HEK293 (cell line): Measurements from ENCODE around the gene LRRC47.

Source experiments
- CTCF ChIA-PET: fragments of 350-600 bp; formaldehyde crosslinking; extraction: SDS; loops from one replicate; lab custom pipeline; 2021; ENCODE audit warnings: antibody characterized with exemption; lab: Yijun Ruan, JAX
- POLR2A ChIA-PET: fragments of 300-600 bp; formaldehyde crosslinking; extraction: SDS; loops from one replicate; lab custom pipeline; 2020; ENCODE audit warnings: antibody characterized with exemption, inconsistent platforms; lab: Yijun Ruan, JAX
- H3K27ac ChIP-seq: fragments of 200-500 bp; sonication (Bioruptor generic); 2 replicates; pipeline ENCODE4 v1.5.1; 2014; ENCODE audit warnings: low read depth, low read length, control low read depth, inconsistent platforms; ENCODE audit errors: extremely low read depth
- H3K36me3 ChIP-seq, 2 experiments: fragments of 200-500 bp in 1 of 2; sonication (Bioruptor generic) in 1 of 2; 1 replicate in 1 of 2; 2 replicates in 1 of 2; pipeline ENCODE4 v1.5.1; 2014 to 2017; ENCODE audit warnings: inconsistent platforms in 2 of 2, low read length in 2 of 2; ENCODE audit not compliant: control insufficient read depth in 2 of 2, insufficient read depth in 1 of 2
- H3K4me1 ChIP-seq: fragments of 200-500 bp; sonication (Bioruptor generic); 2 replicates; pipeline ENCODE4 v1.5.1; 2014; ENCODE audit warnings: mild to moderate bottlenecking, low read length, inconsistent platforms; ENCODE audit not compliant: control insufficient read depth, insufficient read depth
- H3K4me3 ChIP-seq: 2 replicates; pipeline ENCODE4 v1.5.1; 2011; ENCODE audit warnings: low read depth, mild to moderate bottlenecking, control low read depth, low read length, moderate library complexity
- H3K9me3 ChIP-seq: fragments of 200-500 bp; sonication (Bioruptor generic); 2 replicates; pipeline ENCODE4 v1.5.1; 2014; ENCODE audit warnings: low read depth, low read length, inconsistent platforms; ENCODE audit not compliant: control insufficient read depth, insufficient read depth
- PRDM1 ChIP-seq: fragments of 450-650 bp; formaldehyde crosslinking; IDR thresholded peaks from 2 replicates; pipeline ENCODE4; 2016; ENCODE audit warnings: missing biosample characterization, missing genetic modification characterization
- SETDB1 ChIP-seq: IDR thresholded peaks from one replicate; pipeline ENCODE4 v1.6.1; 2017; ENCODE audit warnings: mild to moderate bottlenecking, low read length, moderate library complexity, mixed read lengths; ENCODE audit not compliant: insufficient read length
- ZBTB20 ChIP-seq: fragments of 450-650 bp; formaldehyde crosslinking; IDR thresholded peaks from 2 replicates; pipeline ENCODE4 v1.5.1; 2016; ENCODE audit warnings: missing biosample characterization, missing genetic modification characterization
- ZBTB48 ChIP-seq: fragments of 450-650 bp; formaldehyde crosslinking; IDR thresholded peaks from 2 replicates; pipeline ENCODE4 v1.5.1; 2016; ENCODE audit warnings: missing biosample characterization, missing genetic modification characterization
- ZFP3 ChIP-seq: fragments of 450-650 bp; formaldehyde crosslinking; IDR thresholded peaks from 2 replicates; pipeline ENCODE4 v1.5.1; 2016; ENCODE audit warnings: low read depth, missing biosample characterization, missing genetic modification characterization
- ZIC2 ChIP-seq: fragments of 450-650 bp; formaldehyde crosslinking; IDR thresholded peaks from 2 replicates; pipeline ENCODE4 v1.5.1; 2016; ENCODE audit warnings: missing biosample characterization, missing genetic modification characterization
- ZNF266 ChIP-seq: fragments of 450-650 bp; formaldehyde crosslinking; IDR thresholded peaks from 2 replicates; pipeline ENCODE4 v1.5.1; 2016; ENCODE audit warnings: missing biosample characterization, missing genetic modification characterization, low read depth
- ZNF416 ChIP-seq: fragments of 450-650 bp; formaldehyde crosslinking; IDR thresholded peaks from 2 replicates; pipeline ENCODE4 v1.5.1; 2016; ENCODE audit warnings: missing biosample characterization, missing genetic modification characterization
- ZNF621 ChIP-seq: fragments of 450-650 bp; formaldehyde crosslinking; IDR thresholded peaks from 2 replicates; pipeline ENCODE4 v1.5.1; 2017; ENCODE audit warnings: missing biosample characterization, missing genetic modification characterization
- ZNF785 ChIP-seq: fragments of 450-650 bp; formaldehyde crosslinking; IDR thresholded peaks from 2 replicates; pipeline ENCODE4 v1.5.1; 2016; ENCODE audit warnings: missing biosample characterization, missing genetic modification characterization
- ZNF843 ChIP-seq: fragments of 450-650 bp; formaldehyde crosslinking; IDR thresholded peaks from 2 replicates; pipeline ENCODE4 v1.5.1; 2016; ENCODE audit warnings: missing biosample characterization, missing genetic modification characterization
- TF ChIP-seq, protein P1 (sequence below): fragments of 450-650 bp; formaldehyde crosslinking; IDR thresholded peaks from 2 replicates; pipeline ENCODE4 v1.5.1; 2016; ENCODE audit warnings: missing biosample characterization, missing genetic modification characterization
- TF ChIP-seq, protein P2 (sequence below): fragments of 450-650 bp; formaldehyde crosslinking; IDR thresholded peaks from 2 replicates; pipeline ENCODE4 v1.5.1; 2016; ENCODE audit warnings: missing biosample characterization, missing genetic modification characterization
- TF ChIP-seq, protein P3 (sequence below): fragments of 450-650 bp; formaldehyde crosslinking; IDR thresholded peaks from 2 replicates; pipeline ENCODE4 v1.5.1; 2016; ENCODE audit warnings: missing biosample characterization, missing genetic modification characterization
- TF ChIP-seq, protein P4 (sequence below): fragments of 450-650 bp; formaldehyde crosslinking; IDR thresholded peaks from 2 replicates; pipeline ENCODE4 v1.5.1; 2016; ENCODE audit warnings: missing biosample characterization, missing genetic modification characterization
- TF ChIP-seq, protein P5 (sequence below): fragments of 450-650 bp; IDR thresholded peaks from 2 replicates; pipeline ENCODE4 v1.5.1; 2018; ENCODE audit warnings: missing biosample characterization, mild to moderate bottlenecking, missing genetic modification characterization
- TF ChIP-seq, protein P6 (sequence below): fragments of 450-650 bp; formaldehyde crosslinking; IDR thresholded peaks from 2 replicates; pipeline ENCODE4 v1.5.1; 2016; ENCODE audit warnings: missing biosample characterization, missing genetic modification characterization, borderline replicate concordance

The LRRC47 gene

DNA sequence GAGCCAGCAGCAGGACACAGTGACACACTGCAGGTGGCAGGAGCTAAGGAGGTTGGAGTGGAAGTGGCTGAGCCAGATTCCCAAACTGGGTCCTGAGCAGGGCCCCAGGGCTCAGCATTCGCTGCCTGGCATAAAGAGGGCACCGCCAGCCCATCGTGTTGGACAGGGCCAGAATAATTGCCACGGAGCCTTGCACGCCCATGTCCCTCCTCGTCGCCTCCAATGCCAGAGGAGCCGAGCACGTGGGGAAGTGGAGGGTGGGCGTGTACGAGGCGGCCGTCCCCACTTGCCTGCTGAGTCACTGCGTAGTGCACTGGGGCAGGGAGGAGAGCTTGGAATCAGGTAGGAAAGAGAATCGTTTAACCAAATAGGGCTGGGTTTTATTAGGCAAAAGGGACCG, 26.1 kb upstream of the LRRC47 start:
- Histone ChIP-seq H3K36me3 (peaks cover 5 to 95% of the 10 kb centered on the region in 2 experiments; a peak in 2 of 3 replicates), H3K4me1 (no peaks in the 10 kb centered on the region), H3K27ac (no peak overlapping the region), H3K9me3 (no peaks in the 10 kb centered on the region)
- ChIA-PET CTCF (interaction anchor here (0.5 kb wide), 1 partner anchor 98 kb away, joined by 3 read pairs; no protein-coding TSS in a partner anchor), POLR2A (no interaction called here)
- TF ChIP-seq ZNF785 (tag by site-specific recombination) (no peak), ZBTB20 (peak; percentile 67)
- TF ChIP-seq, all 188 proteins: peak for 1
- no peak overlapping the region for H3K4me3 ChIP-seq

DNA sequence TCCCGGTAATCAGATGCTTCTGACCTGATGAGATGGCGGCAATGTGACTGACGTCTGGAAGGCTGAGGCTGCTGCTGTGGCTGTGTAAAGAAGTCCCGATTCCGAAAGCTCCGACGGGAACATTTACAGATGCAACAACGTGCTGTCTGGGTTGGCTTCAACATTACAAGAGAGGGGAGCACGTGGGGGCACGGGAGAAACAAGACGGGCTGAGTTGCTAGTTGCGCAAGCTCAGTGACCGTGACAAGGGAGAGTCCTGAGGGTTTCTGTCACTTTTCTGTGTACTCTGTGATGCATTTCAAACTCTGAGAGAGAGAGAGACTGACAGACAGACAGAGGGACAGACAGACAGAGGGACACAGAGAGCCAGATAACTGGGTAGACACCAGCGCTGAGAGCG, 25.6 kb upstream of the LRRC47 start:
- ChIA-PET CTCF (no interaction called here), POLR2A (no interaction called here)
- H3K4me1 ChIP-seq, result no peaks in the 10 kb centered on the region
- peaks cover under 1 to 93% of the 10 kb centered on the region in 2 experiments; a peak in 2 of 3 replicates for H3K36me3 ChIP-seq
- H3K4me3 ChIP-seq, result no peak overlapping the region
- TF ChIP-seq ZNF266 (no peak), ZBTB20 (no peak), ZBTB48 (tag by site-specific recombination) (no peak), ZFP3 (tag by site-specific recombination) (no peak), ZNF843 (tag by site-specific recombination) (no peak), PRDM1 (tag by site-specific recombination) (no peak), SETDB1 (no peak), ZNF621 (no peak), ZIC2 (tag by site-specific recombination) (no peak), ZNF416 (tag by site-specific recombination) (no peak)
- TF ChIP-seq, protein P1, sequence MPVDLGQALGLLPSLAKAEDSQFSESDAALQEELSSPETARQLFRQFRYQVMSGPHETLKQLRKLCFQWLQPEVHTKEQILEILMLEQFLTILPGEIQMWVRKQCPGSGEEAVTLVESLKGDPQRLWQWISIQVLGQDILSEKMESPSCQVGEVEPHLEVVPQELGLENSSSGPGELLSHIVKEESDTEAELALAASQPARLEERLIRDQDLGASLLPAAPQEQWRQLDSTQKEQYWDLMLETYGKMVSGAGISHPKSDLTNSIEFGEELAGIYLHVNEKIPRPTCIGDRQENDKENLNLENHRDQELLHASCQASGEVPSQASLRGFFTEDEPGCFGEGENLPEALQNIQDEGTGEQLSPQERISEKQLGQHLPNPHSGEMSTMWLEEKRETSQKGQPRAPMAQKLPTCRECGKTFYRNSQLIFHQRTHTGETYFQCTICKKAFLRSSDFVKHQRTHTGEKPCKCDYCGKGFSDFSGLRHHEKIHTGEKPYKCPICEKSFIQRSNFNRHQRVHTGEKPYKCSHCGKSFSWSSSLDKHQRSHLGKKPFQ (tag by site-specific recombination), result no peak
- TF ChIP-seq, protein P2, sequence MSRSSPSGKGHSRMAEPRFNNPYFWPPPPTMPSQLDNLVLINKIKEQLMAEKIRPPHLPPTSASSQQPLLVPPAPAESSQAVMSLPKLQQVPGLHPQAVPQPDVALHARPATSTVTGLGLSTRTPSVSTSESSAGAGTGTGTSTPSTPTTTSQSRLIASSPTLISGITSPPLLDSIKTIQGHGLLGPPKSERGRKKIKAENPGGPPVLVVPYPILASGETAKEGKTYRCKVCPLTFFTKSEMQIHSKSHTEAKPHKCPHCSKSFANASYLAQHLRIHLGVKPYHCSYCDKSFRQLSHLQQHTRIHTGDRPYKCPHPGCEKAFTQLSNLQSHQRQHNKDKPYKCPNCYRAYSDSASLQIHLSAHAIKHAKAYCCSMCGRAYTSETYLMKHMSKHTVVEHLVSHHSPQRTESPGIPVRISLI (tag by site-specific recombination), result no peak
- TF ChIP-seq, protein P3, sequence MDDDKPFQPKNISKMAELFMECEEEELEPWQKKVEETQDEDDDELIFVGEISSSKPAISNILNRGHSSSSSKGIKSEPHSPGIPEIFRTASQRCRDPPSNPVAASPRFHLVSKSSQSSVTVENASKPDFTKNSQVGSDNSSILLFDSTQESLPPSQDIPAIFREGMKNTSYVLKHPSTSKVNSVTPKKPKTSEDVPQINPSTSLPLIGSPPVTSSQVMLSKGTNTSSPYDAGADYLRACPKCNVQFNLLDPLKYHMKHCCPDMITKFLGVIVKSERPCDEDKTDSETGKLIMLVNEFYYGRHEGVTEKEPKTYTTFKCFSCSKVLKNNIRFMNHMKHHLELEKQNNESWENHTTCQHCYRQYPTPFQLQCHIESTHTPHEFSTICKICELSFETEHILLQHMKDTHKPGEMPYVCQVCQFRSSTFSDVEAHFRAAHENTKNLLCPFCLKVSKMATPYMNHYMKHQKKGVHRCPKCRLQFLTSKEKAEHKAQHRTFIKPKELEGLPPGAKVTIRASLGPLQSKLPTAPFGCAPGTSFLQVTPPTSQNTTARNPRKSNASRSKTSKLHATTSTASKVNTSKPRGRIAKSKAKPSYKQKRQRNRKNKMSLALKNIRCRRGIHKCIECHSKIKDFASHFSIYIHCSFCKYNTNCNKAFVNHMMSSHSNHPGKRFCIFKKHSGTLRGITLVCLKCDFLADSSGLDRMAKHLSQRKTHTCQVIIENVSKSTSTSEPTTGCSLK, result no peak
- TF ChIP-seq, protein P4, sequence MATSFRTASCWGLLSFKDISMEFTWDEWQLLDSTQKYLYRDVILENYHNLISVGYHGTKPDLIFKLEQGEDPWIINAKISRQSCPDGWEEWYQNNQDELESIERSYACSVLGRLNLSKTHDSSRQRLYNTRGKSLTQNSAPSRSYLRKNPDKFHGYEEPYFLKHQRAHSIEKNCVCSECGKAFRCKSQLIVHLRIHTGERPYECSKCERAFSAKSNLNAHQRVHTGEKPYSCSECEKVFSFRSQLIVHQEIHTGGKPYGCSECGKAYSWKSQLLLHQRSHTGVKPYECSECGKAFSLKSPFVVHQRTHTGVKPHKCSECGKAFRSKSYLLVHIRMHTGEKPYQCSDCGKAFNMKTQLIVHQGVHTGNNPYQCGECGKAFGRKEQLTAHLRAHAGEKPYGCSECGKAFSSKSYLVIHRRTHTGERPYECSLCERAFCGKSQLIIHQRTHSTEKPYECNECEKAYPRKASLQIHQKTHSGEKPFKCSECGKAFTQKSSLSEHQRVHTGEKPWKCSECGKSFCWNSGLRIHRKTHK, result no peak
- TF ChIP-seq, protein P5, sequence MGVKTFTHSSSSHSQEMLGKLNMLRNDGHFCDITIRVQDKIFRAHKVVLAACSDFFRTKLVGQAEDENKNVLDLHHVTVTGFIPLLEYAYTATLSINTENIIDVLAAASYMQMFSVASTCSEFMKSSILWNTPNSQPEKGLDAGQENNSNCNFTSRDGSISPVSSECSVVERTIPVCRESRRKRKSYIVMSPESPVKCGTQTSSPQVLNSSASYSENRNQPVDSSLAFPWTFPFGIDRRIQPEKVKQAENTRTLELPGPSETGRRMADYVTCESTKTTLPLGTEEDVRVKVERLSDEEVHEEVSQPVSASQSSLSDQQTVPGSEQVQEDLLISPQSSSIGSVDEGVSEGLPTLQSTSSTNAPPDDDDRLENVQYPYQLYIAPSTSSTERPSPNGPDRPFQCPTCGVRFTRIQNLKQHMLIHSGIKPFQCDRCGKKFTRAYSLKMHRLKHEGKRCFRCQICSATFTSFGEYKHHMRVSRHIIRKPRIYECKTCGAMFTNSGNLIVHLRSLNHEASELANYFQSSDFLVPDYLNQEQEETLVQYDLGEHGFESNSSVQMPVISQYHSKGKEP (tag by site-specific recombination), result no peak
- TF ChIP-seq, protein P6, sequence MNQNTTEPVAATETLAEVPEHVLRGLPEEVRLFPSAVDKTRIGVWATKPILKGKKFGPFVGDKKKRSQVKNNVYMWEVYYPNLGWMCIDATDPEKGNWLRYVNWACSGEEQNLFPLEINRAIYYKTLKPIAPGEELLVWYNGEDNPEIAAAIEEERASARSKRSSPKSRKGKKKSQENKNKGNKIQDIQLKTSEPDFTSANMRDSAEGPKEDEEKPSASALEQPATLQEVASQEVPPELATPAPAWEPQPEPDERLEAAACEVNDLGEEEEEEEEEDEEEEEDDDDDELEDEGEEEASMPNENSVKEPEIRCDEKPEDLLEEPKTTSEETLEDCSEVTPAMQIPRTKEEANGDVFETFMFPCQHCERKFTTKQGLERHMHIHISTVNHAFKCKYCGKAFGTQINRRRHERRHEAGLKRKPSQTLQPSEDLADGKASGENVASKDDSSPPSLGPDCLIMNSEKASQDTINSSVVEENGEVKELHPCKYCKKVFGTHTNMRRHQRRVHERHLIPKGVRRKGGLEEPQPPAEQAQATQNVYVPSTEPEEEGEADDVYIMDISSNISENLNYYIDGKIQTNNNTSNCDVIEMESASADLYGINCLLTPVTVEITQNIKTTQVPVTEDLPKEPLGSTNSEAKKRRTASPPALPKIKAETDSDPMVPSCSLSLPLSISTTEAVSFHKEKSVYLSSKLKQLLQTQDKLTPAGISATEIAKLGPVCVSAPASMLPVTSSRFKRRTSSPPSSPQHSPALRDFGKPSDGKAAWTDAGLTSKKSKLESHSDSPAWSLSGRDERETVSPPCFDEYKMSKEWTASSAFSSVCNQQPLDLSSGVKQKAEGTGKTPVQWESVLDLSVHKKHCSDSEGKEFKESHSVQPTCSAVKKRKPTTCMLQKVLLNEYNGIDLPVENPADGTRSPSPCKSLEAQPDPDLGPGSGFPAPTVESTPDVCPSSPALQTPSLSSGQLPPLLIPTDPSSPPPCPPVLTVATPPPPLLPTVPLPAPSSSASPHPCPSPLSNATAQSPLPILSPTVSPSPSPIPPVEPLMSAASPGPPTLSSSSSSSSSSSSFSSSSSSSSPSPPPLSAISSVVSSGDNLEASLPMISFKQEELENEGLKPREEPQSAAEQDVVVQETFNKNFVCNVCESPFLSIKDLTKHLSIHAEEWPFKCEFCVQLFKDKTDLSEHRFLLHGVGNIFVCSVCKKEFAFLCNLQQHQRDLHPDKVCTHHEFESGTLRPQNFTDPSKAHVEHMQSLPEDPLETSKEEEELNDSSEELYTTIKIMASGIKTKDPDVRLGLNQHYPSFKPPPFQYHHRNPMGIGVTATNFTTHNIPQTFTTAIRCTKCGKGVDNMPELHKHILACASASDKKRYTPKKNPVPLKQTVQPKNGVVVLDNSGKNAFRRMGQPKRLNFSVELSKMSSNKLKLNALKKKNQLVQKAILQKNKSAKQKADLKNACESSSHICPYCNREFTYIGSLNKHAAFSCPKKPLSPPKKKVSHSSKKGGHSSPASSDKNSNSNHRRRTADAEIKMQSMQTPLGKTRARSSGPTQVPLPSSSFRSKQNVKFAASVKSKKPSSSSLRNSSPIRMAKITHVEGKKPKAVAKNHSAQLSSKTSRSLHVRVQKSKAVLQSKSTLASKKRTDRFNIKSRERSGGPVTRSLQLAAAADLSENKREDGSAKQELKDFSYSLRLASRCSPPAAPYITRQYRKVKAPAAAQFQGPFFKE (tag by site-specific recombination), result no peak
- TF ChIP-seq, all 188 proteins: peak for 0
- Histone ChIP-seq H3K27ac (no peak overlapping the region), H3K9me3 (no peaks in the 10 kb centered on the region)
